GM21528 (cell line): ENCODE measurements around the gene PRSS21.

Experiments used
- ATAC-seq: cut with Tn5 transposase; IDR thresholded peaks from one replicate; pipeline ENCODE4 v1.9.1; 2021; ENCODE audit warnings: mild to moderate bottlenecking, moderate library complexity; ENCODE audit not compliant: unreplicated experiment, low FRiP score

PRSS21 gene, protein sequence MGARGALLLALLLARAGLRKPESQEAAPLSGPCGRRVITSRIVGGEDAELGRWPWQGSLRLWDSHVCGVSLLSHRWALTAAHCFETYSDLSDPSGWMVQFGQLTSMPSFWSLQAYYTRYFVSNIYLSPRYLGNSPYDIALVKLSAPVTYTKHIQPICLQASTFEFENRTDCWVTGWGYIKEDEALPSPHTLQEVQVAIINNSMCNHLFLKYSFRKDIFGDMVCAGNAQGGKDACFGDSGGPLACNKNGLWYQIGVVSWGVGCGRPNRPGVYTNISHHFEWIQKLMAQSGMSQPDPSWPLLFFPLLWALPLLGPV

DNA sequence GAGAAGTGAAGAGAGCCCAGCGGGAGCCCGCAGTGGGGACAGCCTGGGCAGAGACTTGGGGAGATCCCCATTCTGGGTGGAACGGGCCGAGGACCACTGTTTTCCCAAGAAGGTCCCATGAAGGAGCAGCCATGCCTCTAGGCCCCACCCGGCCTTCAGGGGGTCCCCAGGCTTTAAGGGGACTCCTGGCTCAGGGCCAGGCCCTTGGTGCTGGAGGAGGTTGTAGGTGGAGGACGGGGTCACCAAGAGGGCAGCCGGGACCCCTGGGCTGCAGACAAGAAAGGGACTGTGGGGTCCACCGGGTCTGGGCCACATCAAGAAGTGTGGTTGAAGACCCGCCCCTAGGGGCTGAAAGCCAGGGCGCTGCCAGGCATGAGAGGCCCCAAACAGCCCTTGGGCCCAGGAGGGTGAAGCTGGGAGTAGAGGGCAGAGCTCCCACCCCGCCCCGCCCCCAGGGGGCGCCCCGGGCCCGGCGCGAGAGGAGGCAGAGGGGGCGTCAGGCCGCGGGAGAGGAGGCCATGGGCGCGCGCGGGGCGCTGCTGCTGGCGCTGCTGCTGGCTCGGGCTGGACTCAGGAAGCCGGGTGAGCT is at the start of gene PRSS21:
PRSS21 (plus strand) TSS at position 487 of the 589 bp plus-strand sequence; CDS start at position 519, 32 bp downstream.
- ATAC-seq = no peak

DNA sequence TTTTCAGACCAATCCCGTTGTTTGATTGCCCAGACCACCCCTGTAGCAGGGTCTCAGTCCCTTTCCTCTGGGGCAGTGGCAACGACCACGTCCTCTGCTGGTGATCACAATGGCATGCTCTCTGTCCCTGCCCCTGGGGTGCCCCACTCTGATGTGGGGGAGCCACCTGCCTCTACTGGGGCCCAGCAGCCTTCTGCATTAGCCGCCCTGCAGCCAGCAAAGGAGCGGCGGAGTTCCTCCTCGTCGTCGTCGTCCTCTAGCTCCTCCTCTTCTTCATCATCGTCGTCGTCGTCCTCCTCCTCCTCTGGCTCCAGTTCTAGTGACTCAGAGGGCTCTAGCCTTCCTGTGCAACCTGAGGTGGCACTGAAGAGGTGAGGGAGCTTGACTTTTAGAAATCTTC is 49.1 kb upstream of the PRSS21 start:
- ATAC-seq = no peak

DNA sequence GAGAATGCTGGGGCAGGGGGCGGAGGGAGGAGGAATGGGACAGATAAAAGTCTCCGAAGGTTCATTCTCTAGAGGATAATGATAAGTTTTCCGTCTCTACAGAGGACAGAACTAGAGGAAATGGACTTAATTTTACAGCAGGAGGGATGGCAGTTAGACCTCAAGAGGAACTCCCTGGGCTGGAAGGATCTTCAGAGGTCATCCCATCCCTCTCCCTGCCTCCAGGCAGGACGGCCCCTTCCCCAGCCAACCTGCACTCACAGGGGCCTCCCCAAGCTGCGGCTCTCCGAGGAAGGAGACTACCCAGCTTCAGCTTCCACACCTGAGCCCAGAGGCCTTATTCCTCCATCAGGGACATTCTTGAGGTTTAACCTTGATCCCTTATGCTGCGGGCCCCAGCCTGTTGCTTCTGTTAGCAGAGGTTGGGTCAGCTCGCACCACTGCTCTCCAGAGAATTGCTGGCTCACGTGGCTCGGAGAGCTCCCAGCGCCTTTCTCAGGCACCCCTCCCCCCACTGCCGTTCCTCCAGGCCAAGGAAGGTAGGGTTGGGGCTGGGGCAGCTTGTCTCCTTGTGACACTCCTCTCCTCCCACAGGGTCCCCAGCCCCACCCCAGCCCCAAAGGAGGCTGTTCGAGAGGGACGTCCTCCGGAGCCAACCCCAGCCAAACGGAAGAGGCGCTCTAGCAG is 48.5 kb upstream of the PRSS21 start:
- no peak for ATAC-seq

DNA sequence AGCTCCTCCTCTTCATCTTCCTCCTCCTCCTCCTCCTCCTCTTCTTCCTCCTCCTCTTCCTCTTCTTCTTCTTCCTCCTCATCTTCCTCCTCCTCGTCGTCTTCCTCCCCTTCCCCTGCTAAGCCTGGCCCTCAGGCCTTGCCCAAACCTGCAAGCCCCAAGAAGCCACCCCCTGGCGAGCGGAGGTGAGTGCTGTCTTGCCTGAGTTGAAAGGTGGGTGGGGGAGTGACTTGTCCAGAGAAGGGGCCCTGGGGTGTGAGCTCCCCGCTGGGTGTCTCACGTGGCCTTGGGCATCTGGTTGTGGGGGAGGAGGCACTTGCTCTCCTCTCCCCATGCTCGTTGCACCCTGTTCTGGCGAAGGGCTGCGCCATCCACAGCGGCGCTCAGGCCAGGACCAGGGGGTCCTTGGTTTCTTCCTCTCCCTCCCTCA is 47.9 kb upstream of the PRSS21 start:
- no peak for ATAC-seq

DNA sequence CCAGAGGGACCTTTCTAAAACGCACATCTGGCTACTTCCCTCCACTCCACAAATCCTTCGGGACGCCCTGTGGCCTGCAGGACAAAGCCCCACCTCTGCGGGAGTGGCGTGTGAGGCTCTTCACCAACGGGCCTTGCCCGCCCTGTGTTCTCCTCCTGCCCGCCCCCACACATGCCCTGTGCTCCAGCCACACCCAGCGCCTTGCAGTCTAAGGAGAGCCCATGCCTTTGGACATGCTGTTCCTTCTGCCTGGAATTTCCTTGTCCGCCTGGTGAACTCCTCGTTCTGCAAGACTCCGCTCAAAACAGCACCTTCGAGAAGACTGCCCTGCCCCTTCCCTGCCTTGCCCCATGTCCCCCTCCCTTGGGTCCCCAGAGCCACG is 47.4 kb upstream of the PRSS21 start:
- ATAC-seq = no peak

DNA sequence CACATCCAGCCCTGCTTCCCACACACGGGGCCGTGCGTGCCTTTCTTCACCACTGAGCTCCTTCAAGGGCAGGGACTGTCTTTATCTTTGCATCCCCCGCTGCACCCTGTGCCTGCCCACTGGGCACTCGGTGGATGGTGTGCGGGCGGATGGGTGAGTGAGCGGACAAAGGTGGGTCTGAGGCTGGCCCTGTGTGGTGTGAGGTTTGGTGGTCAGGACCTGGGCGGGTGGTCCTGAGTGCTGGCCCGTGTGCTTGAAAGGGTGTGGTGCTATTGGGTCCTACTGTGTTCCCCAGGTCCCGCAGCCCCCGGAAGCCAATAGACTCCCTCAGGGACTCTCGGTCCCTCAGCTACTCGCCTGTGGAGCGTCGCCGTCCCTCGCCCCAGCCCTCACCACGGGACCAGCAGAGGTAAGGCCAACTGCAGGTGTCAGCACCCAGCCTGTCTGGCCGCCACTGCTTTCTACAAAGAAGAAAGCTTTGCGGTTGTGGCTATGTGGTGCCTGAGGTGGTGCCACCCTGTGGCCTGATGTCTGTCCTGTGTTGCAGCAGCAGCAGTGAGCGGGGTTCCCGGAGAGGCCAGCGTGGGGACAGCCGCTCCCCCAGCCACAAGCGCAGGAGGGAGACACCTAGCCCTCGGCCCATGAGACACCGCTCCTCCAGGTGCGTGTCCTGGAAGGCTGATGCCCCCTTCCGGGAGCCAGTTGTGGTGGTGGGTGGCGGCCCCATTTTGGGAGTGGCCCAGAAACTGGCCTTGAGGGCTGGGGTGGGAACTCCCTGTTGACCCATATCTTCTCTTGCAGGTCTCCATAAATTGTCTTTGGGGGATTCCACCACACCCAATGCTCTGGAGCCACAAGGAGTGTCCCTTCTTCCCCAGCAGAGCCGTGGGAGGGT is 46.7 kb upstream of the PRSS21 start:
- ATAC-seq = no peak

DNA sequence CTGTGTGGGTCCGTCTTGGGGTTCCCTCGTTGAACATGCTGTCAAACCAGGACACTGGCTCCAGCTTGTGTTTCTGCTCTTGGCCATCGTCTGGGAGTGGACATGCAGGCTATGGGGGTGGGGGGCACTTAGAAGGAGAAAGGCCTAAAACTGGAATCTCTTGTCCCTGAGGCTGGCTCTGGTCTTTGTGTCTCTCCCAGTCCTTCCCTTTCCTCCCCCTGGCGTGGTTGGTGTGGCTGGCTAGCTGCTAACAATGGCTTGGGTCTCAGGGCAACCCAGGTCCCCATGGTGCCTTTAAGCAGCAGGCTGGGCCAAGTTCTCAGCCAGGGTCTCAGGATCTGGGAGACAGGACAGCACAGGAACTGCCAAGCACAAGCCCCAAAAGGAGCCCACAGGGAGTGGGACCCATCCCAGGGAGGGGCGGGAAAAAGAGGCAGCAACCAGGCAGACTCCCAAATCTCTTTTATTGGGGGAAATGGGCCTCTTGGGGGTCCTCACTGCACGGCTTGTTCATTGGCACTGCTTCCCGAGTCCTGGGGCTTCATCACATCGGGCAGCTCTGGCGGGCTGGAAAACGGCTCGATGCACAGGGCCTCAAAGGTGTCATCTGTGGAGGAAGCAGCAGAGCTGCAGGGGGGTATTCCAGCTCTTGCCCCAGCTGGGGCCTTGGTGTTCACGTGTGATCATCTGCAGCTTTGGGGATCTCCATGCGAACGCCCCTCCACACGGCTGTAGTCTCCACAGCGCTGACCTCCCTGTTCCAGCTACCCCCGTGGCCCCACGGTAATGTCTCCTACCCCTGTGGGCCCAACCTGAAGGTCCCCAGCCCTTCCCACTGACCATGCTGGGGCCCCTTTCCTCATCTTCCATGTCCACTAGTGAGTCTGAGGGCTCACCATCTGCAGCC is 45.3 kb upstream of the PRSS21 start:
- no peak for ATAC-seq

DNA sequence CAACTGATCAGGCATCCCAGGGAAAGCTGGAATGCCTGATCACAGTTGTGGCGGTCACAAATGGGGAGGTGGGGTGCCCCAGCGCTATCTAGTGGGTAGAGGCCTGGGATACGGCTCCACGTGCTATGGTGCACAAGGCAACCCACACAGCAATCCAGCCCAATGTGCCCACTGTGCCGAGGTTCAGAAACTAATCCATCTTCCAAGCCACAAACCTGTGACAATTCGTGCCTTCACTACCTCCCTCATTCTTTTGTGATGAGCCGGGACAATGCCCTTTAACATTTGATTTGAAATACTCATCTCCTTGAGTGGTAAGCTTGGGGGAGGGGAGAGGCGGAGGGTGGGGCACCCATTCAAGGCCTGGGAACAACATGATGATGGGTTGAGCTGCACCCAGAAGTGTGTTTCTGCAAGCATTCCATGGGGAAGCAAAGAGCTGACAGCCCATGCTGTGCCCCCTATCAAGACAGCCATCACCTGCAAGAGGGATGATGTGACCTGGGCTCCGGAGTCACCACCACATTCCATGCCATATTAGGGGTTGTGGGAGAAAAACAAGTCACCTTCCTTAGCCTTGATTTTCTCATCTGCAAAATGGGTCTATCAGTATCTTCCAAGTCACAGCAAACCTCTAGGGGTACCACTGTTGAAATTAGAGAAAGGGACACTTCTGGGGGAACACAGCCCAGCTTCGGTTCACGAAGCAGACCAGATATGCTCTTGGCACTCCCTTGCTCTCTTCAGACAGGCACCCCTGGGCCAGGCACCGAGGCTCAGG is 43.7 kb upstream of the PRSS21 start:
- no peak for ATAC-seq

DNA sequence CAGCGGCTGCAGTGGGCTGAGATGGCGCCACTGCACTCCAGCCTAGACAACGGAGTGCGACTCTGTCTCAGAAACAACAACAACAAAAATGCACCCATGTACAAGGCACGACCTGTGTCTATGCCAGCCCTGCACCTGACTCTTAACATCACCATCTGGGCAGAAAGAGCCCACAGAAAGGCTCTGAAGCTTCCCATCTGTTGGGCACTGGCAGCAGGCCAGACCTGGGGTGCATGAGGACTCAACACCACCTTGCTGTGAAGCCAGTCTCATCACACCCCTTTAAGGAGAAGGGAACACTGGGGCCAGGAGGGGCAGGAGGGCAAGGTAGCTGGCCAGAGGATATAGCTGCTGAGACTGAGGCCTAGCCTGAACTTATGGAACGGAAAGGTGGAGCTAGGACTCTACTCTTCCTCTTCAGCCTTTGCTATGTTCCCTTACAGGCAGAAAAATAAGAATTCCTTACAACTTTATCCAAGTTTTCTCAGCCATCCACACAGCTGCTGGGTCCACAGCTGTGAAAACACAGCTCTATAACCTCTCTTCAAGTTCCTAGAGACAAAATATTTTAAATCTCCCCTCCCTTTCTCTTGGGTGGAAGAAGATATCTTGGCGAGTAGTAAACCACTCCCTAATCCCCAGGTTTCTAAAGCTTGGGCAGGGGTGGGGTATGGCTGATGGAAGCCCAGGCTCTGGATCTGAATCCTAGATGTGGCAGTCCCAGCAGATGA is 42.7 kb upstream of the PRSS21 start:
- ATAC-seq = no peak

DNA sequence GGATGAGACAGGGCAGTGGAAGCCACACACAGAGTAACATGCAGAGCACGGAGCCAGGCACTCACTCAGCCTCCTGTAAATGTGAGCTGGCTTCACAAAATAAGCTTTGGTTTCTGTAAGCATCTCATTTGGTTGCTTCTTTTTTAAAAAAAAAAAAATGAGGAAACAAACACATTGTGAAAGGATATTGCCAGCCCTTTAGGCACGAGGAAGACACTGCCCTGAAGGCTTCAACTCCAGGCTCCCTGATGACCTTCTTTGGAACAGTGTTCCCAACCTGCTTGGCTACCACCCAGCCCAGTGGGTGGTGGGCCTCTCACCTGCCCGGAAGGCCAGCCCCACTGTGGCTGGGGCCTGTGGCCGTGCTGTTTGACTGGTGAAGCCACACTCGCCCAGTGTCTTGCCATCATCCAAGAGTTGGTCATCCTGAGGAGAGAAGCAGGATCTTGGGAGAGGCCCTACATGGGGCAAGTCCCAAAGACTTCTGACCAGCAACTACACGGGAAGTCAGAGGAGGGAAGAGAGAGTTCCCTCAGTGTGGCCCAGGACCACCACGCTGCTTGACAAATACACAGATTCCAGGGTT is 41.8 kb upstream of the PRSS21 start:
- ATAC-seq = no peak

DNA sequence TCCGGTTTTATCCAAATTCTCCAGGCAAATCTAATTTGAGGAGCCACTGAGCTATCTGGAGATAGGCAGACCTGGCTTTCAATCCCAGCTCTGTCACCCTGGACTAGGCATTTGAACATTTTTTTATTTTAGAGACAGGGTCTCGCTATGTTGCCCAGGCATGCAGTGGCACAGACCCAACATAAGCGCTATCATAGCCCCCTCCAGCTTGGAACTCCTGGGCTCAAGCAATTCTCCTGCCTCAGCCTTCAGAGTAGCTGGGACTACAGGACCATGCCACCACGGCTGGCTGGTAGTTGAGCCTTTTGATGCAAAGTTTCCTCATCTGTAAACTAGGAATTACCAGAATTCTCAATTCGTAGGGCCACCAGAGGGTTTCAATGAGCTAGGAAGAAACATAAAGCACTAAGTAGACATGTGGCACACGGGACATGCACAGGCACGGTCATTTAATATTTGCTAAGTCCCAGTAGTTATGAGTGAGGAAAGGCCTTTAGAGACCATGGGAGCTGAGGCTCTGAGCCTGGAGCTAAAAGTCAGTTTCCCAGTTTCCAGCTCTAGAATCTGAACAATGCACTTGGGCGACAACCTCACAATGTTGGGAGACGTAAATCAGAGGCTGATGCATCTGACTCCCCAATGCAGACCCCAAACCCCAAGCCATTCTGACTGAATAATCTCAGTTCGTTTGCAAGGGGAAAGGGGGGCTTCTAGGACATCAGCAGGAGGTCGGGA is 41.1 kb upstream of the PRSS21 start:
- no peak for ATAC-seq

DNA sequence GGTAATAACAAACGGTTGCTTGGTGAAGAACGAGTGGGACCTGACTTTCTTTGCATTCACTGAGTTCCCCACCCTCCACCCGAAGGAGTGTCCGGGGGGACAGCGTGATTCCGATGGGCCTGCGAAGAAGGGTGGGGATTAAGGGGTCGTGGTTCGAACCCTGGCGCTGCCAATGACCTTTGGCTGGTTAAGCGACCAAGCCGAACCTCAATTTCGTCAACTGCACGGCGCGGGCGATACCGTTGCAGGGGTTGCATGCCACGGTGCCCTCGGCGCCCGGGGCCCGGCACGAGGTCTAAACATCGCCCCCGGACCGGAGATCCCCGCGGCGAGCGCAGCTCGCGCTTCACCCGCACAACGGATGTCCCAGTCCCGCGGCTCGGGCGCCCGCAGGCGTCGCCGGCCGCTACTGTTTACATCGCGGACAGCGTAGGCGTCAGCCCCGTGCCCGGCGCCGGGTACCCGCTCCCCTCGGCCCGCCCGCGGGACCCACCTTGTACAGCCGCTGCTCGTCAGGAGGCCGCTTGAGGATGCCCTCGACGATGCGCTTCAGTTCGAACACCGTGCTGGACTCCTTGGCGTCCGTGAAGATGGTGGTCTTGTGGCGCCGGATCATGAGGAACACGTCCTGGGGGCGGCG is 40.4 kb upstream of the PRSS21 start:
- ATAC-seq = peak; percentile 22

DNA sequence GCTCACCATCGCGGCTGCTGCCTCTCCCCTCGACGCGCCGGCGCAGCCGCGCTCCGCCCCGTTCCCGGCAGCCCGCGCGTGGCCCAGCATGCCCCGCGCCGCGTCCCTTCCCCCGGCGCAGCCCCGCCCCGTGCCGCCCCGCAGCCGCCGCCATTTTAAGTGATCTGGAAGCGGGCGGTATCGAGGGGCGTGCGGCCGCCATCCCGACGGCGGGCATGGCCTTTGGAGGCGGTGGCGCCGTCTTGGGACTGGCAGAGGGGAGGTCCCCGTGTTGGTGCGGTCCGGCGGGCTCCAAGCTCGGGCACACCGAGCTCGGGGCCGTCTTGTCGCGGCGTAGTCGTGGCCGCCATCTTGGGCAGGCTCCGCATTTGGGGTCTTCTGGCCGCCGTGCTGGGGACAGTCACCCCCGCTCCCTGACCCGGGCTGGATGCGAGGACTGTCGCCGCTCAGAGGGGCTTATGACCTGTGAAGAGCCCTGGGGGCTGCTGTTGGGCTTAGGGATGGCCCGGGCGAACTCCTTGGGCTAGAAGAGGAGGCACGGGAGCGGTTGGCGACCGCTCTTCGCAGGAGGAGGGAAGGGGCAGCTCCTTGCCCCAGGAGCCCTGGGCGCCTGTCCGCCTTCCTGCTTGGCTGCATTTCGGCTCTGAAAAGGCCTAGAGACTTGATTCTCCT is 39.7 kb upstream of the PRSS21 start, which contains the start of gene ELOB:
ELOB (minus strand) TSS at position 50 of the 672 bp plus-strand sequence; CDS start at position 9, 41 bp downstream.
- peak; percentile 45 for ATAC-seq

DNA sequence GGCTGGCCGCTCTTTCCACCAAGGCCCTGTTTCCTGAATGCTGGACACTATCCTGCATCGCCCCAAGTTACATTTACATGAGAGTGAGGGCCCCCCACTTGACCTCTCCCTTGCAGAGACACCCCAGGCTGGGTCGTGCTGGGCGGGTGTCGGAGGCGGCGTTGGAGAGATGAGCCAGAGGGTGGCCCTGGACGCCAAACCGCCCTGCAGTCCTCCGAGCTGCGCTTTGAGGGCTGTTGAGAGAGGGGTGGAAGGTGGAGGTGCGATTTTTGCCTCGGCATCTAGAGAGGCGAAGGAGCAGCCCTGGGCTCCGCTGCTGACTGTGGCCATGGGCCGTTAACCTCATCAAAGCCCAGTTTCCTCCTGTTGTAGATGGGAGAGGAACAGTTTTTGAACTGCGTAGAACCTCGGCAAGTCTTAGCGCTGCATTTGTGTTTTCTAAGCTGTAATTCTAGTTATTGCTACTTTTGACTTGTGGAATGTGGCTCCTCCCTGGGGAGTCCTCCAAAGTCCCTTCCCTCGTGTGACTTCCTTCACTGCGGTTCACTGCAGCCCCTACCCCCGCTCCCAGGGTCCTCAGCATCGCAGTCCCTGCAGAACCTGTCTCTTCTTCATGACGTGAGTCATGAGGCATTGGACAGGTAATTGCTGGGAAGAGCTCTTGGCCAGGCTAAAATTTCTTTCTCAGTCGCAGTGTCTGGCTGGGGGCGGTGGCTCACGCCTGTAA is 39.0 kb upstream of the PRSS21 start:
- ATAC-seq = peak; percentile 7

DNA sequence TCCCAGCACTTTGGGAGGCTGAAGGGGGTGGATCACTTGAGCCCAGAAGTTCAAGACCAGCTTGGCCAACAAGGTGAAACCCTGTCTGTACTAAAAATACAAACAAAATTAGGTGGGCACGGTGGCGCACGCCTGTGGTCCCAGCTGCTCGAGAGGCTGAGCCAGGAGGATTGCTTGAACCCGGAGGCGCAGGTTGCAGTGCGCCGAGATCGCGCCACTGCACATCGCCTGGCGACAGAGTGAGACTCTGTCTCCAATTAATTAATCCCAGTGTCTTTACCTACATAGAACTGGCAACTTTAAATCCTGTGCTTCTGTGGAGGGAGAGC is 38.4 kb upstream of the PRSS21 start:
- no peak for ATAC-seq
